Loucy (cell line): ENCODE measurements around the gene ALOX15.

ENCODE experiments used
- H2AFZ ChIP-seq: fragments of 200-600 bp; sonication (generic); 2 replicates; pipeline ENCODE4 v1.6.0; 2016; ENCODE audit warnings: antibody characterized with exemption, mild to moderate bottlenecking, low read length, moderate library complexity
- H3F3A ChIP-seq: fragments of 200-600 bp; 2 replicates; pipeline ENCODE4 v1.6.0; 2016; ENCODE audit warnings: antibody characterized with exemption, low read depth, mild to moderate bottlenecking
- H3K27me3 ChIP-seq: fragments of 200-600 bp; sonication (generic); 2 replicates; pipeline ENCODE4 v1.6.1; 2014; ENCODE audit warnings: low read length, mild to moderate bottlenecking; ENCODE audit not compliant: insufficient read depth, poor library complexity, severe bottlenecking
- H3K36me3 ChIP-seq: fragments of 200-600 bp; sonication (generic); 2 replicates; pipeline ENCODE4 v1.6.1; 2016; ENCODE audit warnings: low read length; ENCODE audit not compliant: insufficient read depth
- H3K4me1 ChIP-seq: fragments of 200-600 bp; sonication (generic); 2 replicates; pipeline ENCODE4 v1.5.1; 2014; ENCODE audit warnings: low read length, mild to moderate bottlenecking; ENCODE audit not compliant: insufficient read depth, poor library complexity, severe bottlenecking
- H3K4me2 ChIP-seq: fragments of 200-600 bp; sonication (generic); 2 replicates; pipeline ENCODE4 v1.6.0; 2014; ENCODE audit warnings: antibody characterized with exemption, low read length, low read depth, mild to moderate bottlenecking; ENCODE audit not compliant: poor library complexity, severe bottlenecking
- H3K4me3 ChIP-seq: fragments of 200-600 bp; sonication (generic); 2 replicates; pipeline ENCODE4 v1.5.1; 2014; ENCODE audit warnings: low read length, mild to moderate bottlenecking, mixed read lengths; ENCODE audit not compliant: poor library complexity, severe bottlenecking
- H3K79me2 ChIP-seq: fragments of 200-600 bp; sonication (generic); 2 replicates; pipeline ENCODE4 v1.6.1; 2014; ENCODE audit warnings: low read length; ENCODE audit not compliant: insufficient read depth
- H3K9ac ChIP-seq: fragments of 200-600 bp; sonication (generic); 2 replicates; pipeline ENCODE4 v1.6.0; 2014; ENCODE audit warnings: mild to moderate bottlenecking, low read depth, low read length, moderate library complexity; ENCODE audit not compliant: poor library complexity, severe bottlenecking
- H3K9me2 ChIP-seq: fragments of 200-600 bp; sonication (generic); replicated peaks from 2 replicates; pipeline ENCODE4 v1.6.1; 2016; ENCODE audit warnings: low read depth, low read length, mixed read lengths
- H3K9me3 ChIP-seq: fragments of 200-600 bp; sonication (generic); 2 replicates; pipeline ENCODE4 v1.6.1; 2014; ENCODE audit warnings: mild to moderate bottlenecking, antibody characterized with exemption, low read length, low read depth; ENCODE audit not compliant: insufficient read depth
- H4K20me1 ChIP-seq: fragments of 200-600 bp; sonication (generic); 2 replicates; pipeline ENCODE4 v1.6.0; 2014; ENCODE audit warnings: antibody characterized with exemption, low read length, mild to moderate bottlenecking; ENCODE audit not compliant: insufficient read depth, poor library complexity, severe bottlenecking
- CTCF ChIP-seq: fragments of 200-600 bp; sonication (generic); conservative IDR thresholded peaks from 2 replicates; pipeline ENCODE4 v1.5.1; 2014; ENCODE audit warnings: mild to moderate bottlenecking, antibody characterized with exemption, low read length
- EZH2phosphoT487 ChIP-seq: fragments of 200-600 bp; IDR thresholded peaks from 2 replicates; pipeline ENCODE4 v1.6.1; 2018; ENCODE audit warnings: antibody characterized with exemption, mild to moderate bottlenecking, moderate library complexity, borderline replicate concordance

The ALOX15 gene

DNA sequence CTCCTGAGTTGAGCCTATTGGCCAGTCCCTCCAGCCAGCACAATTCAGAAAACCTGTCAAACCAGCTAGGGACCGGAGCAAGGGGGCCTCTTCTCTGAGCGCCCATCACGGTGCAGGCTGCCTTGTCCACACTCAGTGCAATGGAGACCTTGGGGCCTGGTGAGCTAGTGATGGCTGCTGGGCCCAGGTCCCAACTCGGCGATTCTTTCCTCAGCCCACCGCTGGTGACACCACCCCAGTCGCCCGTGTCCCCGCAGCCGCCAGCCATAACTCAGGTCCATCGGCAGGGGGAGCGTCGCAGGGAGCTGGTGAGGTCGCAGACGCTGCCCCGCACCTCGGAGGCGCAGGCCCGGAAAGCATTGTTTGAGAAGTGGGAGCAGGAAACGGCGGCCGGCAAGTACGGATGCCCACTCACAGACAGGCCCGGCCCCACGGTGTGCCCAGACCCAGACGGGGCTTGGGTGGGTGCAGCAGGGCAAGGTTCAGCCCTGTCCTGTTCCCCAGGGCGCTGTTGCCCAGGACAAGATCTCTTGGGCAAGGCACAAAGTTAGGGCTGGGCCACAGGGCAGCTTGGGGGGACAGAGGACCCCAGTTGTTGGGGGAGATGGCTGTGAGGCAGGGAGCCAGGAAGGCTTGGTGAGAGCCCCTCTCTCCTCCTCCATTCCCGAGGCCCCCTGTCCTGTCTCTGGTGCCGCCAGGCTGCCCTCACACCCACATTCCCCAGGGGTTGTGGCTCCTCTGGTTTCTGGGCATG is 46.4 kb downstream of the ALOX15 start:
- H3F3A ChIP-seq, result no peaks in the 10 kb centered on the region
- no peaks in the 10 kb centered on the region for H3K36me3 ChIP-seq
- H3K4me3 ChIP-seq, result no peak overlapping the region
- no peaks in the 10 kb centered on the region for H3K79me2 ChIP-seq
- H3K27me3 ChIP-seq, result no peaks in the 10 kb centered on the region
- H3K4me2 ChIP-seq, result no peak overlapping the region
- H4K20me1 ChIP-seq, result no peaks in the 10 kb centered on the region
- no peaks in the 10 kb centered on the region for H3K4me1 ChIP-seq
- H2AFZ ChIP-seq, result no peak overlapping the region
- H3K9me3 ChIP-seq, result no peaks in the 10 kb centered on the region
- TF ChIP-seq CTCF (no peak), EZH2phosphoT487 (no peak)
- H3K9ac ChIP-seq, result no peak overlapping the region
- H3K9me2 ChIP-seq, result no peaks in the 10 kb centered on the region

DNA sequence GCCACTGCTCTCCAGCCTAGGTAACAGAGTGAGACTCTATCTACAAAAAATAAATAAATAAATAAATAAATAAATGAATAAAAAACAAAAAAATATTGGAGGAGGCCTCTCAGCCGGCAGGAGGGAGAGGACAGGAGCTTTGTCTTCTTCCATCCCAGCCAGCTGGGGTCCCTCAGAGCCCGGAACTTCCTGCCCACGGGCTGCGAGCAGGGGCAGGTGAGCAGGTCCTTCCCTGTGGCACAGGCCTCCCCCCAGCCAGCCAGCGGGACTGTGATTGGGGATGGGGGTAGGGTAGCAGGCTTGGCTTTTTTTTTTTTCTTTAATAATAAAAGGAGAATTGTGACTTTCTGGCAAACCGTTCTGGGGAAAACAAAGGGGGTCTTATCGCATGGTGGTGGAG is 47.1 kb downstream of the ALOX15 start:
- Histone ChIP-seq H3K4me2 (no peak overlapping the region), H3K9me2 (no peaks in the 10 kb centered on the region), H3K36me3 (no peaks in the 10 kb centered on the region), H3K4me3 (no peak overlapping the region), H3F3A (no peaks in the 10 kb centered on the region), H3K4me1 (no peaks in the 10 kb centered on the region), H3K79me2 (no peaks in the 10 kb centered on the region), H4K20me1 (no peaks in the 10 kb centered on the region), H2AFZ (no peak overlapping the region), H3K9ac (no peak overlapping the region), H3K9me3 (no peaks in the 10 kb centered on the region), H3K27me3 (no peaks in the 10 kb centered on the region)
- TF ChIP-seq CTCF, result no peak
- no peak for TF ChIP-seq EZH2phosphoT487

GRCh38 chr17:4593021-4593421 is 48.5 kb downstream of the ALOX15 start:
- H3K4me2 ChIP-seq, result no peak overlapping the region
- H3K9me2 ChIP-seq, result no peaks in the 10 kb centered on the region
- H3K27me3 ChIP-seq, result no peaks in the 10 kb centered on the region
- H4K20me1 ChIP-seq, result no peaks in the 10 kb centered on the region
- no peaks in the 10 kb centered on the region for H3F3A ChIP-seq
- H3K79me2 ChIP-seq, result no peaks in the 10 kb centered on the region
- H3K9ac ChIP-seq, result no peak overlapping the region
- TF ChIP-seq CTCF, result no peak
- TF ChIP-seq EZH2phosphoT487, result no peak
- H3K9me3 ChIP-seq, result no peaks in the 10 kb centered on the region
- H3K4me3 ChIP-seq, result no peak overlapping the region
- no peaks in the 10 kb centered on the region for H3K4me1 ChIP-seq
- no peak overlapping the region for H2AFZ ChIP-seq
- no peaks in the 10 kb centered on the region for H3K36me3 ChIP-seq
